GM18907 (cell line): ENCODE measurements around the gene C1orf74.

Source experiments
- ATAC-seq: cut with Tn5 transposase; IDR thresholded peaks from one replicate; pipeline ENCODE4 v1.9.1; 2021; ENCODE audit warnings: mild to moderate bottlenecking, moderate library complexity; ENCODE audit not compliant: unreplicated experiment

The C1orf74 gene

GRCh38 chr1:209747580-209748262 is 36.6 kb downstream of the C1orf74 start:
- ATAC-seq, result peak; percentile 82

GRCh38 chr1:209746451-209747165 is 37.8 kb downstream of the C1orf74 start:
- ATAC-seq, result no peak

GRCh38 chr1:209743145-209743482 is 41.2 kb downstream of the C1orf74 start:
- no peak for ATAC-seq

GRCh38 chr1:209742409-209743144 is 41.8 kb downstream of the C1orf74 start:
- no peak for ATAC-seq

- no peak for ATAC-seq
Observed at GRCh38 chr1:209741889-209742288, 42.5 kb downstream of the C1orf74 start.

- no peak for ATAC-seq
Observed at GRCh38 chr1:209741193-209741592, 43.2 kb downstream of the C1orf74 start.

GRCh38 chr1:209738270-209738669 is 46.1 kb downstream of the C1orf74 start:
- no peak for ATAC-seq

- ATAC-seq, result no peak
Observed at GRCh38 chr1:209737118-209737505, 47.2 kb downstream of the C1orf74 start.

GRCh38 chr1:209736490-209737117 is 47.8 kb downstream of the C1orf74 start:
- ATAC-seq, result no peak

GRCh38 chr1:209733409-209734192 is 50.8 kb downstream of the C1orf74 start:
- no peak for ATAC-seq

- no peak for ATAC-seq
Observed at GRCh38 chr1:209732725-209733124, 51.6 kb downstream of the C1orf74 start.

GRCh38 chr1:209729436-209729835 is 54.9 kb downstream of the C1orf74 start:
- no peak for ATAC-seq
